Vagina (tissue), 2 donors: ENCODE measurements around the gene ASCL4. TPM values are rescaled to one million over a fixed set of nuclear protein-coding genes. Genes with fewer than 3 reads are reported as not detected.

Experiments used
- DNase-seq, 2 donors: peaks; one replicate each; pipeline ENCODE4 v3.0.0-alpha.2; 2017; ENCODE audit errors: extremely low spot score in 2 of 2
- H3K27ac ChIP-seq: fragments of 200-600 bp; sonication (generic); one replicate; pipeline ENCODE4 v1.5.1; 2019
- H3K27me3 ChIP-seq: fragments of 200-600 bp; sonication (generic); one replicate; pipeline ENCODE4 v1.5.1; 2019
- H3K36me3 ChIP-seq, 2 donors: fragments of 200-600 bp; sonication (generic); one replicate each; pipeline ENCODE4 v1.5.1; 2017 to 2019
- H3K4me1 ChIP-seq: fragments of 200-600 bp; sonication (generic); one replicate; pipeline ENCODE4 v1.5.1; 2019
- H3K4me3 ChIP-seq, 2 donors: fragments of 200-600 bp; sonication (generic); 1 replicate in 1 of 2; 2 replicates in 1 of 2; pipeline ENCODE4 v1.5.1; 2016 to 2019
- H3K9me3 ChIP-seq: fragments of 200-600 bp; sonication (generic); one replicate; pipeline ENCODE4 v1.5.1; 2019
- POLR2A ChIP-seq, 2 donors: fragments of 450-650 bp; IDR thresholded peaks; one replicate each; pipeline ENCODE4 v1.6.1; 2017; ENCODE audit warnings: antibody characterized with exemption in 2 of 2, mild to moderate bottlenecking in 2 of 2, moderate library complexity in 2 of 2
- POLR2AphosphoS5 ChIP-seq, 2 donors: sonication (generic); formaldehyde crosslinking; IDR thresholded peaks; one replicate each; pipeline ENCODE4 v1.9.0; 2017; ENCODE audit warnings: antibody characterized with exemption in 2 of 2, mild to moderate bottlenecking in 2 of 2, low read depth in 1 of 2; ENCODE audit not compliant: insufficient read depth in 1 of 2
- intact Hi-C: fragments of 100-400 bp; cut with DNase I; formaldehyde crosslinking; loops from one replicate; pipeline ENCODE4 v1.15.1; 2023
- total RNA-seq: library from RNA; depleted of rRNA; stranded (reverse); fragments of >200 nt; gene quantifications from one replicate; pipeline ENCODE4 v1.2.3, GENCODE V29; 2016
- TF ChIP-seq, protein P1 (sequence below), 3 experiments: fragments of 450-650 bp in 2 of 3; fragments of 200-600 bp in 1 of 3; sonication (generic) in 1 of 3; IDR thresholded peaks; one replicate each; pipeline ENCODE4 v1.5.1; 2017 to 2019; ENCODE audit warnings: antibody characterized with exemption in 3 of 3, mild to moderate bottlenecking in 2 of 3, moderate library complexity in 2 of 3

ASCL4 gene
- total RNA-seq, 1 donor from 2014 or later = not detected

DNA sequence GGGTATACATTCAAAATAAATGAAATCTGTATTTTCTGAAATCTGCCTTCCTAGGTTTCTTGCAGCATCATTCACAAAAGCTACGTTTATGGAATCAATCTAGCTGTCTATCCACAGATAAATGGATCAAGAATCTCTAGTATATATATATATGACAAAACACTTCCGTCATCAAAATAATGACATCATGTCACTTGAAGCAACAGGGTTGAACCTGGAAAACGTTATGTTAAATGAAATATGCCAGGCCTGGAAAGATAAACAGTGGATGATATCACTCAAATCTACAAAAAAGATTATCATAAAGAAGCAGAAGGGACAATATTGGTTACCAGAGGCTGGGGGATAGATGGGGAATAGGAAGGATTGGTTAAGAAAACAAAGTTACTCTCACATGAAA is 28.6 kb downstream of the ASCL4 start:
- intact Hi-C loops = no loop called here
- TF ChIP-seq POLR2AphosphoS5 (IDR thresholded peaks at IDR 0.05; ENCODE audit: insufficient read depth in 1 of 2, low read depth in 1 of 2) = no peak
- no peak for TF ChIP-seq POLR2A (IDR thresholded peaks at IDR 0.05)
- TF ChIP-seq, protein P1, sequence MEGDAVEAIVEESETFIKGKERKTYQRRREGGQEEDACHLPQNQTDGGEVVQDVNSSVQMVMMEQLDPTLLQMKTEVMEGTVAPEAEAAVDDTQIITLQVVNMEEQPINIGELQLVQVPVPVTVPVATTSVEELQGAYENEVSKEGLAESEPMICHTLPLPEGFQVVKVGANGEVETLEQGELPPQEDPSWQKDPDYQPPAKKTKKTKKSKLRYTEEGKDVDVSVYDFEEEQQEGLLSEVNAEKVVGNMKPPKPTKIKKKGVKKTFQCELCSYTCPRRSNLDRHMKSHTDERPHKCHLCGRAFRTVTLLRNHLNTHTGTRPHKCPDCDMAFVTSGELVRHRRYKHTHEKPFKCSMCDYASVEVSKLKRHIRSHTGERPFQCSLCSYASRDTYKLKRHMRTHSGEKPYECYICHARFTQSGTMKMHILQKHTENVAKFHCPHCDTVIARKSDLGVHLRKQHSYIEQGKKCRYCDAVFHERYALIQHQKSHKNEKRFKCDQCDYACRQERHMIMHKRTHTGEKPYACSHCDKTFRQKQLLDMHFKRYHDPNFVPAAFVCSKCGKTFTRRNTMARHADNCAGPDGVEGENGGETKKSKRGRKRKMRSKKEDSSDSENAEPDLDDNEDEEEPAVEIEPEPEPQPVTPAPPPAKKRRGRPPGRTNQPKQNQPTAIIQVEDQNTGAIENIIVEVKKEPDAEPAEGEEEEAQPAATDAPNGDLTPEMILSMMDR (IDR thresholded peaks at IDR 0.05) = no peak
- Histone ChIP-seq H3K36me3 (no peaks in the 10 kb centered on the region), H3K27ac (no peak overlapping the region), H3K27me3 (no peaks in the 10 kb centered on the region), H3K4me3 (no peak overlapping the region), H3K9me3 (no peaks in the 10 kb centered on the region), H3K4me1 (no peaks in the 10 kb centered on the region)
- DNase-seq = no peak

DNA sequence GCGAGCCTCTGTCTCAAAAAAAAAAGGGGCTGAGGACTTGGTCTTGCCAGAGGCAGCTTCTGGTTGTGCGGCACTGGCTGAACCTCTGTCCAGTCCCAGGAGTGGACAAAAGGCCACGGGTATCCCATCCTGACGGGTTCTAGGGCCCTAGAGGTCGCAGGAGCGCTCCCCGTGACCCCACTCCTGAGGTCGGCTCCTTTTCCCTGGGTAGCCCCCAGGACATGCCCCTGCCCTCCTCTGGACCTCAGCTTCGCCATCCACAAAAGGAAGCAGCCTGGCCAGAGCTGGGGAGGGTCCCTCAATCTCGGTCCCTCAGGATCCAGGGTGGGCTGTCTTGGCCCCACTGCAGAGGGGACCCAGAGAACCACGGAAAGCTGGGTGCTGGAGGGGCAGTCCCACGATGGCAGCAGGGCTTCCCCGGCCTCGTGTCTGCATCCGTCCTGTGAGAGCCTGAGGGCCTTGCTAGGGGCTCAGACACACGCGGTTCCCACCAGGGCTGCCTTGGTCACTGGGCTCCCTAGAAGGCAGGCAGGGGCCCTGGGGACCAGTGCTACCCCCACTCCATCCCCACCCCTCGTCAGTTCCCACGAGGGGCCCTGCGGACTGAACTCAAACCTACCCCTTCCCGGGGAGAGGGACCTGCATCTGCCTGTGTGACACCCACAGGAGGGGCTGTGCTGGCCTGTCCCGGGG is 31.1 kb downstream of the ASCL4 start:
- H3K36me3 ChIP-seq = no peaks in the 10 kb centered on the region
- no peak overlapping the region for H3K27ac ChIP-seq
- DNase-seq = no peak
- H3K27me3 ChIP-seq = no peaks in the 10 kb centered on the region
- H3K4me3 ChIP-seq = no peak overlapping the region
- no peaks in the 10 kb centered on the region for H3K4me1 ChIP-seq
- intact Hi-C loops = no loop called here
- no peaks in the 10 kb centered on the region for H3K9me3 ChIP-seq
- TF ChIP-seq POLR2AphosphoS5 (IDR thresholded peaks at IDR 0.05; ENCODE audit: insufficient read depth in 1 of 2, low read depth in 1 of 2) = no peak
- TF ChIP-seq, protein P1 (IDR thresholded peaks at IDR 0.05) = no peak
- no peak for TF ChIP-seq POLR2A (IDR thresholded peaks at IDR 0.05)

DNA sequence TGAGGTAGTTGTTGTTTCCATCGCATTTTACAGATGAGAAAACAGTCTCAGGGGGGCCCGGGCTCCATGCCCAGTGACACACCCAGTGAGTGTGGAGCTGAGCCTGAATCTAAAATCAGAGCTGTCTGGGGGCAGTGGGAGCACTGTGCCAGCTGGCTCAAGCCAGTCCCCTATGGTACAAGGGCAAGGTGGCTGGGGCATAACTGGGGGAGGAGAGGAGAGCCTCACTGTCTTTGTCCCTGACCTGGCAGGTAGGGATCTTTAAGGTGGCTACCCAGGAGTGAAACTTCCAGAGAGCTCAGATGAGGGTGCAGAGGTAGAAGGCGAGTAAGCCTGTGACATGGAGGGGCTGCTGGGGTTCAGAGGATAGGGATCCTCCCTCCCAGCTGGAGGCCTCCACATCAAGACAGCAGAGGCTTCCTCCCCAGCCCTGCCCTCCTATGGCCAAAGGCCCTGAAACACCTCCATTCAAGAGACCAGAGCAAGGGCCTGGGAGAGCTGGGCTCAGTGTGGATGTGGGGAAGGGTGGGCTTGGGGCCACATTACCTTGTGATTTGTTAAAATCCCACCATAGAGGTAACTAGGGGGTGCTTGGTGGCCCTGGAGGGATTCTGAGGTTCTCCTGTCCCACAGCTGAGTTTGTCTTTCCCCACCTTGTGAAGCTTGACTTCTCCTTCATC is 33.1 kb downstream of the ASCL4 start:
- Histone ChIP-seq H3K4me3 (no peak overlapping the region), H3K4me1 (no peaks in the 10 kb centered on the region), H3K9me3 (no peaks in the 10 kb centered on the region), H3K36me3 (no peaks in the 10 kb centered on the region), H3K27me3 (no peaks in the 10 kb centered on the region), H3K27ac (no peak overlapping the region)
- TF ChIP-seq POLR2AphosphoS5 (IDR thresholded peaks at IDR 0.05; ENCODE audit: insufficient read depth in 1 of 2, low read depth in 1 of 2) (no peak), POLR2A (IDR thresholded peaks at IDR 0.05) (no peak)
- TF ChIP-seq, protein P1 (IDR thresholded peaks at IDR 0.05) = no peak
- DNase-seq = no peak
- intact Hi-C loops = no loop called here

DNA sequence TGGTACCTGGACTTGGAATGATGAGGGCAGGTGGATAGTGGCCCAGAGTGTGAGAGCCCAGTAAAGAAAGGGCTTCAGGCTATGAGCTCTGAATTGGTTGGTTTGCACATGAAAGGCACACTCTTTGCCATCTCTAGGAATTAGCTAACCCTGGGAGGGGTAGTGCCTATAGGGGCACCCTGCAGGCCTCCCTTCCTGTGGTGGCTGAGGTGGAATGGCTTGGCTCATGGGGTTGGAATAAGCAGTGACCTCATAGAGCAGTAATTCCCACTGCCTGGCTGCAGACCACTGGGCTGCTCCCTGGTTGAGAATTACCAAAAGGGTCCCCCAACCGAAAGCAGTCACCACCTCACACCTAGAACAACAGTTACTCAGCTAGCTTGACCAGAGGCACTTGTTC is 42.7 kb downstream of the ASCL4 start:
- no peaks in the 10 kb centered on the region for H3K9me3 ChIP-seq
- no peaks in the 10 kb centered on the region for H3K27me3 ChIP-seq
- H3K27ac ChIP-seq = no peak overlapping the region
- no peaks in the 10 kb centered on the region for H3K4me1 ChIP-seq
- H3K36me3 ChIP-seq = no peaks in the 10 kb centered on the region
- H3K4me3 ChIP-seq = no peak overlapping the region
- no peak for DNase-seq
- intact Hi-C loops = no loop called here
- TF ChIP-seq POLR2AphosphoS5 (IDR thresholded peaks at IDR 0.05; ENCODE audit: insufficient read depth in 1 of 2, low read depth in 1 of 2) (no peak), POLR2A (IDR thresholded peaks at IDR 0.05) (no peak)
- TF ChIP-seq, protein P1 (IDR thresholded peaks at IDR 0.05) = no peak

DNA sequence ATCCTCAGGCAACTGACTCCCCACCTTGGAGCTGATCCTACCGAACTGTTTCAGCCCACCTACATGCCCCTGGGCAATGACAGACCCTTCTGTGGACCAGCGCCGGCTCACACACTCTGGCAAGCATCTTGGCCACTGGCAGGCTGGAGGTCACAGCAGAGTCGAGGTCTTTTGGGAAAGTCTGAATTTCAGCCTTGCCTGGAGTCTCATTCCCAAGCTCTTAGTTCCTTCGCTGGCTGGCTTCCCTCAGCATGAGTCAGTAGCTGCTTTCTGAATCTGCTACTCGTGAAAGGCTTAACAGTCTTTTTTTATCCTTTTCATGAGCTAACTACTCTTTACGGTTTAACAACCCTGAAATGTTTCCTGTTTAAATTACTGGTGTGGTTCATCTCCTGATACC is 44.5 kb downstream of the ASCL4 start:
- no peak overlapping the region for H3K27ac ChIP-seq
- no peaks in the 10 kb centered on the region for H3K4me1 ChIP-seq
- H3K9me3 ChIP-seq = no peaks in the 10 kb centered on the region
- no peaks in the 10 kb centered on the region for H3K27me3 ChIP-seq
- intact Hi-C loops = no loop called here
- no peak for TF ChIP-seq POLR2AphosphoS5 (IDR thresholded peaks at IDR 0.05; ENCODE audit: insufficient read depth in 1 of 2, low read depth in 1 of 2)
- no peak for TF ChIP-seq POLR2A (IDR thresholded peaks at IDR 0.05)
- TF ChIP-seq, protein P1 (IDR thresholded peaks at IDR 0.05) = no peak
- DNase-seq = no peak
- no peaks in the 10 kb centered on the region for H3K36me3 ChIP-seq
- H3K4me3 ChIP-seq = no peak overlapping the region
